ENCODE measurements around the gene AFF3. TPM values are rescaled to one million over a fixed set of nuclear protein-coding genes. Genes with fewer than 3 reads are reported as not detected.

The AFF3 gene
- total RNA-seq, 4 donors from 2014 or later = 5.3 to 216 (median 12.5) TPM

GRCh38 chr2:99729104-99730025, 413.0 kb downstream of the AFF3 start:
- Histone ChIP-seq H3K4me3 (no peak overlapping the region), H3K36me3 (no peaks in the 10 kb centered on the region), H3K9me3 (no peaks in the 10 kb centered on the region), H3K27ac (peak overlapping the region in 1 of 4 donors; percentile 6), H3K4me1 (peaks cover 0 to 14% (median 0%) of the 10 kb centered on the region in 4 donors), H3K27me3 (no peaks in the 10 kb centered on the region)
- no peak for DNase-seq
- TF ChIP-seq POLR2A (IDR thresholded peaks at IDR 0.05) = no peak
- TF ChIP-seq CTCF (IDR thresholded peaks at IDR 0.05) = no peak

- no peaks in the 10 kb centered on the region for H3K27me3 ChIP-seq
- H3K36me3 ChIP-seq = no peaks in the 10 kb centered on the region
- H3K9me3 ChIP-seq = no peaks in the 10 kb centered on the region
- no peak for TF ChIP-seq CTCF (IDR thresholded peaks at IDR 0.05)
- TF ChIP-seq POLR2A (IDR thresholded peaks at IDR 0.05) = no peak
- H3K27ac ChIP-seq = peak overlapping the region in 1 of 4 donors; percentile 4
- H3K4me3 ChIP-seq = no peak overlapping the region
- DNase-seq = no peak
- H3K4me1 ChIP-seq = peaks cover 0 to 14% (median 0%) of the 10 kb centered on the region in 4 donors
Observed at GRCh38 chr2:99728166-99728565, 414.2 kb downstream of the AFF3 start.

- Histone ChIP-seq H3K36me3 (no peaks in the 10 kb centered on the region), H3K9me3 (no peaks in the 10 kb centered on the region), H3K4me3 (no peak overlapping the region), H3K4me1 (peaks cover 0 to 14% (median 0%) of the 10 kb centered on the region in 4 donors), H3K27me3 (no peaks in the 10 kb centered on the region), H3K27ac (no peak overlapping the region)
- DNase-seq = no peak
- TF ChIP-seq POLR2A (IDR thresholded peaks at IDR 0.05) (no peak), CTCF (IDR thresholded peaks at IDR 0.05) (no peak)
Observed at GRCh38 chr2:99727199-99727598, 415.2 kb downstream of the AFF3 start.

- Histone ChIP-seq H3K9me3 (no peaks in the 10 kb centered on the region), H3K27ac (no peak overlapping the region), H3K36me3 (no peaks in the 10 kb centered on the region), H3K27me3 (no peaks in the 10 kb centered on the region), H3K4me3 (no peak overlapping the region), H3K4me1 (peaks cover 0 to 14% (median 0%) of the 10 kb centered on the region in 4 donors)
- TF ChIP-seq POLR2A (IDR thresholded peaks at IDR 0.05) (no peak), CTCF (IDR thresholded peaks at IDR 0.05) (no peak)
- DNase-seq = no peak
Observed at GRCh38 chr2:99726691-99727090, 415.7 kb downstream of the AFF3 start.

GRCh38 chr2:99725820-99726219, 416.6 kb downstream of the AFF3 start:
- Histone ChIP-seq H3K27me3 (no peaks in the 10 kb centered on the region), H3K36me3 (no peaks in the 10 kb centered on the region), H3K4me3 (no peak overlapping the region), H3K27ac (no peak overlapping the region), H3K9me3 (no peaks in the 10 kb centered on the region), H3K4me1 (peaks cover 0 to 14% (median 0%) of the 10 kb centered on the region in 4 donors)
- no peak for TF ChIP-seq POLR2A (IDR thresholded peaks at IDR 0.05)
- TF ChIP-seq CTCF (IDR thresholded peaks at IDR 0.05) = peak in 1 of 6 experiments; percentile 14
- DNase-seq = no peak
